Erythroblast (primary cell): ENCODE measurements around the gene LTBP4.
A peak's percentile ranks its signal among the peaks of the same experiment; 100 is the strongest.
"Not testable (repeated sequence)": the region's sequence is repeated elsewhere in the genome, so short reads cannot be mapped to it uniquely, and the experiment has no call there.

Source experiments
- DNase-seq, 2 experiments: peaks; one replicate each; lab custom pipeline; 2025; lab: John Stamatoyannopoulos, UW
- GATA1 ChIP-seq: IDR thresholded peaks from 2 replicates; pipeline ENCODE4 v1.6.1; 2011; ENCODE audit warnings: low read depth, mild to moderate bottlenecking, control low read depth, low read length, moderate library complexity
- POLR2A ChIP-seq: IDR thresholded peaks from 2 replicates; pipeline ENCODE4 v1.6.1; 2011; ENCODE audit warnings: mild to moderate bottlenecking, low read length

LTBP4 gene

DNA sequence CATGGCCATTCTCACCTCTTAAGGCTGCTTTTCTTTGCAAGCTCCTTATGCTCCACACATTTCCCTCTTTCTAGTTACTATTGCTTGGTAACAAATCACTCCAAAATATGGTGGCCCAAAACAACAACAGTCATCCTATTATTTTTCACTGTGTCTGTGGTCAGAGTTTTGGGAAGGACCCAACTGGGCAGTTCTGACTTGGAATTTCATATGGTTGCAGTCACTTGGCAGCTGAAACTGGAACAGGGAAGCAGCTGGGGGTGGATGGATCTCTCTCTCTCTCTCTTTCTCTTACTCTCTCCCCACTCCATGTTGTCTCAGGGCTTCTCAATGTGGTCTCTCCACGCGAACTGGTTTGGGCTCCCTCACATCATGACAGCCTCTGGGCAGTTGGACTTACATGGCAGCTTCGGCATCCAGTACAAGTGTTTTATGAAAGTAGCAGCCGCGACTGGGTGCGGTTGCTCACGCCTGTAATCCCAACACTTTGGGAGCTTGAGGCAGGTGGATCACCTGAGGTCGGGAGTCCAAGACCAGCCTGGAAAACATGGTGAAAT lies 49.7 kb downstream of the LTBP4 start:
- TF ChIP-seq GATA1 (no peak), POLR2A (no peak)
- no peak for DNase-seq

GRCh38 chr19:40652303-40652702 lies 51.1 kb downstream of the LTBP4 start:
- not testable (repeated sequence) for DNase-seq

DNA sequence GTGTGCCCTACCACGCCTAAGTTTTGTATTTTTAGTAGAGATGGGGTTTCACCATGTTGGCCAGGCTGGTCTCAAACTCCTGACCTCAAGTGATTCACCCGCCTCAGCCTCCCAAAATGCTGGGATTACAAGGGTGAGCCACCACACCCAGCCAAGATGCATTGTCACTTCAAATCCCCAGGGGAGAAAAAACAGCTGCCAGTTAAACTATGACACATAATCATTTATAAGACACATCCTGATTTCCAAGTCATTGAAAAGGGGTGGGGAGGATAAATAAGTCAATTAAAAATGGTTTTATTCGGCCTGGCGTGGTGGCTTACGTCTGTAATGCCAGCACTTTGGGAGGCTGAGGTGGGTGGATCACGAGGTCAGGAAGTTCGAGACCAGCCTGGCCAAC lies 54.5 kb downstream of the LTBP4 start:
- not testable (repeated sequence) for DNase-seq

GRCh38 chr19:40658031-40658430 lies 56.9 kb downstream of the LTBP4 start:
- DNase-seq, result no peak
- TF ChIP-seq POLR2A, result no peak
- no peak for TF ChIP-seq GATA1

- TF ChIP-seq GATA1, result no peak
- no peak for TF ChIP-seq POLR2A
- no peak for DNase-seq
Measured at GRCh38 chr19:40659116-40659515, 57.9 kb downstream of the LTBP4 start.

DNA sequence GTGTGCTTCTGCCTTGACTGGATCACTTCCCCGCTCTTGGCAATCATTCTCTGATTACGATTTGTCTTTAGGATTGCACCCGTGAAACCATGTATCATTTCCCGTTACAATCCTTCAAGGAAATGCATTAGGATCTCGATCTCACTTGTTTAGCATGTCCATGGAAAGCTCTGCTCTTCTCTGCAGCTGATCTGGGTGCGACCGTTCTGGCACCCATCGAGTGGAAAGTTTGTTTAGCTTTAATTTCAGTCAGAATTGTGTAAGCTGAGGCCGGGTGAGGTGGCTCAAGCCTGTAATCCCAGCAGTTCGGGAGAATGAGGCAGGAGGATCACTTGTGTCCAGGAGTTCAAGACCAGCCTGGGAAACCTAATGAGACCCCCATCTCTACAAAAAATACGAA lies 58.4 kb downstream of the LTBP4 start:
- TF ChIP-seq GATA1 (no peak), POLR2A (no peak)
- no peak for DNase-seq

DNA sequence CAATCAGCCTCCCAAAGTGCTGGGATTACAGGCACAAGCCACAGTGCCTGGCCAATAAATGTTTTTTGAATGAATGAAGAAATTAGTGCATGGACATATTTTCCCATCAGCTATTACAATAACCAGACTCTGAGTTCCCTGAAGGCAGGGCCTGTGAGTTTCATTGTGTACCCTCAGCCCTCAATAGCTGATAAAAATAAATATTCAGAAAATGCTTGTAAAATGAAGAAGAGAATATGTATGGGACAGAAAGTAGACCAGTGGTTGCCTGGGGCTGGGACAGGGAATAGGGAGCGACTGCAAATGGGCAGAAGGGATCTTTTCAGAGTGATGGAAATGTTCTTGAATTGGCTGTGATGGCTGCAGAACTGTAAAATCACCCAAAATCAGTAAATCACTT lies 60.4 kb downstream of the LTBP4 start:
- TF ChIP-seq GATA1 (no peak), POLR2A (no peak)

DNA sequence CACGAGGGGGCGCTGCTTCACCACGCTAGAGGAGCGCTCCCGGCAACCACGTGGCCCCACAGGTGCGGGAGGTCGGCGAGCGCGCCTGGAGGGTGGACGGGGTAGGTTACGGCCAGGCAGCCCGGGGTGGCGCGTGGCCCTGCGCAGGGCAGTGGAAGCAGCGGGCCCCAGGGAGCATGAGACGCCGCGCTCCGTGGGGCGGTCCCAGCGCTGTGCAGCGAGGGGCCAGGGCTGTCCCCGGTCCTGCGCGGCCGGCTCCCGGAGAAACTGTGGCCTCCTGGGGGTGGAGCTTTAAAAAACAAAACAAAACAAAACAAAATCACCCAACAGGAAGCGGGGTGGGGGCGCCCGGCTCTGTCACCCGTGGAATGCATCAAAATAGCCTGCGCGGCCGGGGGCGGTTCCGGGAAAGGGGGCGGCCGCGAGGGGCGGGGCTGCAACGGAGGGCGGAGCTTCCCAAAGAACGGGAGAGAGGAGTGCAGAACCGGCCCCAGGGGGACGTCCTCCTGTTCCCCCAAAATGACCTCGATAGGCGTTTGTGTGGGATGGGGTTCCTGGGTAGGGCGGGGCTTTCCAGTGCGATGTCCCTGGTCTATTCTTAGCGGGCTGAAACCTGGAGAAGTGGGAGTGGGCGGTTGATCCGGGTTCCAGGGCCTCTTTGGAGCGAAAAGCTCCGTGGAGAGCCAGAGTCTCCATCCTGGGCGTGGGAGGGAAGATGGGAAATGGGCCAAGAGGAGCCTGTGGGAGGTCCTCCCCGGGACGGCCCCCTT lies 61.9 kb downstream of the LTBP4 start:
- TF ChIP-seq POLR2A, result peak; percentile 45
- no peak for TF ChIP-seq GATA1
- DNase-seq, result peak; percentile 87 to 94

More for the DNA sequence above, 60.4 kb downstream of the LTBP4 start:
- DNase-seq, result no peak

GRCh38 chr19:40663695-40664692 lies 62.8 kb downstream of the LTBP4 start:
- no peak for TF ChIP-seq GATA1
- TF ChIP-seq POLR2A, result peak; percentile 42
- peak; percentile 41 to 66 for DNase-seq

DNA sequence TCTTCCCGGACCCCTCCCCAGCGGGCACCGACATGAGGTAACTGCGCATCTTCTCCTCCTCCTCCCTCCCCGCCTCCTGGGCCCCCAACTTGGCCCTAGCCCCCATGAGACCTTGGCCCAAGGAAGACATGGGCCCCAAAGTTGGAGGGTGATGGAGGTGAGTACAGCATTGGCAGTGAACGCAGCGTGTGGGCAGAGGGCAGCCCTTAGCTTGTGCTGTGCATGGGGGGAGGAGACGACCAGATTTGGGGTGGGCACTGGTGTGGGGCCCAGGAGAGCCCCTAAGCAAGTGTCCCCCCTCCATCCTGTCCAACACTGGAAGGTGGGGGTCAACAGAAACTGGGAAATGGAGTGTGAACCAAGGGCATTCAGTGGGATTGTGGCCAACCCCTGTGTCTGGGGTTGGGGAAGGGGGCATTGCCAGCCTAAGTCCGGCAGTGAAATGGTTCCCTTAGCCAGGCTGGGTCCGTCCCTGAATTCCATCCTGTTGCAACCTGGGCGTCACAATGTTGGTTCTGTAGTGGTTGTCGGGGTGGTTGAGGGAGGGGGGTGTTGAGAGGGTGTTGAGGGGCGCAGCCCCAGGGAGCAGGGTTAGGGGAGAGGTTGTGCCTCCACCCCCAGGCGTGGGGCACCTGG lies 65.8 kb downstream of the LTBP4 start:
- DNase-seq, result no peak
- TF ChIP-seq GATA1 (no peak), POLR2A (no peak)

GRCh38 chr19:40667602-40668001 lies 66.4 kb downstream of the LTBP4 start:
- no peak for DNase-seq
- no peak for TF ChIP-seq GATA1
- no peak for TF ChIP-seq POLR2A

DNA sequence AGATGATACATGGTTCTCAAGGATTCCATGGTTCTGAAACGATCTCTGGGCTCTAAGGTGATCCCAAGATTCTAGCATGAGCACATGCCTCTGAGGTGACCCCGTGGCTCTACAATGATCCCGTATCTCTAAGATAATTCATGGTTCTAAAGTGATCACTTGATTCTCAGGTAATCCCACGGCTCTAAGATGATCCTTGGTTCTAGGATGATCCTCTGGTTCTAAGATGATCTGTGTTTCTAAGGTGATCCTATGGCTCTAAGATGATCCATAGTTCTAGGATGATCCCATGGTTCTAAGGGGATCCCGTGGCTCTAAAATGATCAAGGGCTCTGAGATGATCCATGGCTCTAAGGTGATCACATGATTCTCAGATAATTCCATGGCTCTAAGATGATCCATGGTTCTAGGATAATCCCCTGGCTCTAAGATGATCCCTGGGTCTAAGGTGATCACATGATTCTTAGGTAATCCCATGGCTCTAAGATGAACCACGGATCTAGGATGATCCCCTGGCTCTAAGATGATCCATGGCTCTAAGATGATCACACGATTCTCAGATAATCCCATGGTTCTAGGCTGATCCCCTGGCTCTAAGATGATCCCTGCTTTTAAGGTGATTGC lies 67.9 kb downstream of the LTBP4 start:
- no peak for DNase-seq
- TF ChIP-seq POLR2A (no peak), GATA1 (no peak)

- TF ChIP-seq POLR2A, result no peak
- no peak for TF ChIP-seq GATA1
- no peak for DNase-seq
Measured at GRCh38 chr19:40671404-40671803, 70.2 kb downstream of the LTBP4 start.

GRCh38 chr19:40672038-40672437 lies 70.9 kb downstream of the LTBP4 start:
- DNase-seq, result no peak
- TF ChIP-seq GATA1 (no peak), POLR2A (no peak)
